Mucosa of descending colon (tissue), 3 donors: ENCODE results near the gene MUC5B. TPM values are rescaled to one million over a fixed set of nuclear protein-coding genes. Genes with fewer than 3 reads are reported as not detected.
"Not testable (repeated sequence)": the region's sequence is repeated elsewhere in the genome, so short reads cannot be mapped to it uniquely, and the experiment has no call there.

Experiments used
- ATAC-seq: fragments of 200-7000 bp; cut with Tn5 transposase; one replicate; pipeline ENCODE4 v1.9.1; 2020; ENCODE audit warnings: mild to moderate bottlenecking, moderate library complexity
- DNase-seq, 3 donors: peaks; one replicate each; pipeline ENCODE4 v3.0.0-alpha.2; 2020
- H3K36me3 ChIP-seq: fragments of 200-600 bp; one replicate; pipeline ENCODE4 v1.8.0; 2021; ENCODE audit warnings: low read depth, mild to moderate bottlenecking
- H3K4me1 ChIP-seq: fragments of 200-600 bp; one replicate; pipeline ENCODE4 v1.8.0; 2021; ENCODE audit warnings: low read depth, mild to moderate bottlenecking
- H3K4me3 ChIP-seq: fragments of 200-600 bp; one replicate; pipeline ENCODE4 v1.8.0; 2021; ENCODE audit warnings: mild to moderate bottlenecking
- H3K9me3 ChIP-seq: fragments of 200-600 bp; one replicate; pipeline ENCODE4 v1.8.0; 2021; ENCODE audit warnings: mild to moderate bottlenecking
- CTCF ChIP-seq: fragments of 200-600 bp; IDR thresholded peaks from one replicate; pipeline ENCODE4 v1.8.0; 2022; ENCODE audit warnings: antibody characterized with exemption, mild to moderate bottlenecking
- intact Hi-C, 2 donors: fragments of 100-400 bp; cut with DNase I in 1 of 2; cut with micrococcal nuclease in 1 of 2; formaldehyde crosslinking; loops; one replicate each; pipeline versions ENCODE4 v1.11.0 to v1.11.1; 2022; cut with DNase I, micrococcal nuclease
- long read RNA-seq, 2 donors: library from polyadenylated mRNA; unstranded; transcript quantifications; one replicate each; pipeline ENCODE4 v2.0.0, GENCODE V29; 2019 to 2021
- total RNA-seq, 3 donors: library from RNA; stranded (reverse); fragmentation: NEBNext Ultra II Directional in 2 of 3; extraction: Animal tissue kit (Norgen Biotek cat#: 25700) in 2 of 3; gene quantifications; one replicate each; pipeline versions ENCODE4 v1.2.1 to v1.2.4, GENCODE V29; 2021 to 2023
- donor health status: DM: no; HTN: no; CAD: no; lungs with moderate emphysema.
- donor health status: DM: no; HTN: no; CAD: no.
- donor health status: DM: no; HTN: yes; CAD: no.

Gene MUC5B, protein sequence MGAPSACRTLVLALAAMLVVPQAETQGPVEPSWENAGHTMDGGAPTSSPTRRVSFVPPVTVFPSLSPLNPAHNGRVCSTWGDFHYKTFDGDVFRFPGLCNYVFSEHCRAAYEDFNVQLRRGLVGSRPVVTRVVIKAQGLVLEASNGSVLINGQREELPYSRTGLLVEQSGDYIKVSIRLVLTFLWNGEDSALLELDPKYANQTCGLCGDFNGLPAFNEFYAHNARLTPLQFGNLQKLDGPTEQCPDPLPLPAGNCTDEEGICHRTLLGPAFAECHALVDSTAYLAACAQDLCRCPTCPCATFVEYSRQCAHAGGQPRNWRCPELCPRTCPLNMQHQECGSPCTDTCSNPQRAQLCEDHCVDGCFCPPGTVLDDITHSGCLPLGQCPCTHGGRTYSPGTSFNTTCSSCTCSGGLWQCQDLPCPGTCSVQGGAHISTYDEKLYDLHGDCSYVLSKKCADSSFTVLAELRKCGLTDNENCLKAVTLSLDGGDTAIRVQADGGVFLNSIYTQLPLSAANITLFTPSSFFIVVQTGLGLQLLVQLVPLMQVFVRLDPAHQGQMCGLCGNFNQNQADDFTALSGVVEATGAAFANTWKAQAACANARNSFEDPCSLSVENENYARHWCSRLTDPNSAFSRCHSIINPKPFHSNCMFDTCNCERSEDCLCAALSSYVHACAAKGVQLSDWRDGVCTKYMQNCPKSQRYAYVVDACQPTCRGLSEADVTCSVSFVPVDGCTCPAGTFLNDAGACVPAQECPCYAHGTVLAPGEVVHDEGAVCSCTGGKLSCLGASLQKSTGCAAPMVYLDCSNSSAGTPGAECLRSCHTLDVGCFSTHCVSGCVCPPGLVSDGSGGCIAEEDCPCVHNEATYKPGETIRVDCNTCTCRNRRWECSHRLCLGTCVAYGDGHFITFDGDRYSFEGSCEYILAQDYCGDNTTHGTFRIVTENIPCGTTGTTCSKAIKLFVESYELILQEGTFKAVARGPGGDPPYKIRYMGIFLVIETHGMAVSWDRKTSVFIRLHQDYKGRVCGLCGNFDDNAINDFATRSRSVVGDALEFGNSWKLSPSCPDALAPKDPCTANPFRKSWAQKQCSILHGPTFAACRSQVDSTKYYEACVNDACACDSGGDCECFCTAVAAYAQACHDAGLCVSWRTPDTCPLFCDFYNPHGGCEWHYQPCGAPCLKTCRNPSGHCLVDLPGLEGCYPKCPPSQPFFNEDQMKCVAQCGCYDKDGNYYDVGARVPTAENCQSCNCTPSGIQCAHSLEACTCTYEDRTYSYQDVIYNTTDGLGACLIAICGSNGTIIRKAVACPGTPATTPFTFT (N-terminal part only)
- 100 to 1,000 TPM; 133 to 431 (median 135) TPM for total RNA-seq
- long read RNA-seq, donor 1, partial matches to known transcripts, result 16 of 19 reads
- long read RNA-seq, donor 1, other reads (novel, unspliced or antisense), result 3 of 19 reads
- long read RNA-seq, donor 2, partial matches to known transcripts, result 11 of 11 reads
- long read RNA-seq, donor 2, other reads (novel, unspliced or antisense), result 0 of 11 reads

DNA sequence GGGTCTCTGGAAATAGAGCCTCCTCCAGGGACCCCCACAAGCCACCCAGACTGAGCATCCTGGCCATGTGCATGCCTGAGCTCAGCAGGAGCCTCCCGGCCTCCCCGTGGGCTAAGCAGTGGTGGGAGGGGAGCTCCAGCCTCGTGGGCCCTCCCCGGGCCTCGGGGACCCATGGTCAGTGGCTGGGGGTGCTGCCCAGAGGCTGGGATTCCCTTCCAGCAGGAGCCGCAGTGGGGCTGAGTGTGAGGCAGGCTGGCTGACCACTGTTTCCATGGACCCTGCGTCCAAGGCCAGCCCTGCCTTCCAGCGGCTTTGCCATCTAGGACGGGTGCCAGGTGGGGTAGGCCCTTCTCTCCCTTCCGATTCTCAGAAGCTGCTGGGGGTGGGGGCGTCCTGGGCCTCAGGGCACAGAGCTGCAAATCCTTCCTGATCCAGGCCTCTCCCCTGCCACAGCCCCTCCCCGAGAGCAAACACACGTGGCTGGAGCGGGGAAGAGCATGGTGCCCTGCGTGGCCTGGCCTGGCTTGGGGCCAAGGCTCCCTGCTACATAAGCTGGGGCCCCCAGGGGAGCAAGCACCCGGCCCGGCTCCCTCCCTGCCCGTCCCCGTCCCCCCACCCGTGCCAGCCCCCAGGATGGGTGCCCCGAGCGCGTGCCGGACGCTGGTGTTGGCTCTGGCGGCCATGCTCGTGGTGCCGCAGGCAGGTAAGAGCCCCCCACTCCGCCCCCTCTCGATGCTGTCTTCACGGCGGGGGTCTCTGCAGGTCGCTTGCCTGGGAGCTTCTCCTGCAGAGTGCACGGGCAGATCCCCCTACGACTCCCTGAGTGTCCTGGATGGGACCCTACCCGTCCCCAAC, at the start of gene MUC5B:
MUC5B (plus strand) TSS at position 576 of the 855 bp plus-strand sequence; CDS start at position 634, 58 bp downstream.
- H3K36me3 ChIP-seq, result no peaks in the 10 kb centered on the region
- no peak for TF ChIP-seq CTCF
- H3K4me1 ChIP-seq, result peaks cover 35% of the 10 kb centered on the region
- ATAC-seq (peak; percentile 55), DNase-seq (peak; percentile 79 to 91 (median 88))
- H3K9me3 ChIP-seq, result no peaks in the 10 kb centered on the region
- peak within 1 kb of the TSS; percentile 19 for H3K4me3 ChIP-seq
- intact Hi-C loops, result no loop called here

DNA sequence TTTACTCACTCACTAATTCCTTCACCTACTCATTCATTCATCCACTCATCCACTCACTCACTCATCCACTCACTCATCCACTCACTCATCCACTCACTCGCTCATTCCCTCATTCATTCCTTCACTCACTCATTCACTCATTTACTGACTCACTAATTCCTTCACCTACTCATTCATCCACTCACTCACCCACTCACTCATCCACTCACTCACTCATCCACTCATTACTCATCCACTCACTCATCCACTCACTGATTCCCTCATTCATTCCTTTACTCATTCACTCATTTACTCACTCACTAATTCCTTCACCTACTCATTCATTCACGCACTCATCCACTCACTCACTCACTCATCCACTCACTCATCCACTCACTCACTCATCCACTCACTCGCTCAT, 49.5 kb upstream of the MUC5B start:
- DNase-seq, ATAC-seq, intact Hi-C loops, H3K36me3 ChIP-seq, H3K4me3 ChIP-seq, H3K4me1 ChIP-seq, H3K9me3 ChIP-seq: not testable (repeated sequence)

DNA sequence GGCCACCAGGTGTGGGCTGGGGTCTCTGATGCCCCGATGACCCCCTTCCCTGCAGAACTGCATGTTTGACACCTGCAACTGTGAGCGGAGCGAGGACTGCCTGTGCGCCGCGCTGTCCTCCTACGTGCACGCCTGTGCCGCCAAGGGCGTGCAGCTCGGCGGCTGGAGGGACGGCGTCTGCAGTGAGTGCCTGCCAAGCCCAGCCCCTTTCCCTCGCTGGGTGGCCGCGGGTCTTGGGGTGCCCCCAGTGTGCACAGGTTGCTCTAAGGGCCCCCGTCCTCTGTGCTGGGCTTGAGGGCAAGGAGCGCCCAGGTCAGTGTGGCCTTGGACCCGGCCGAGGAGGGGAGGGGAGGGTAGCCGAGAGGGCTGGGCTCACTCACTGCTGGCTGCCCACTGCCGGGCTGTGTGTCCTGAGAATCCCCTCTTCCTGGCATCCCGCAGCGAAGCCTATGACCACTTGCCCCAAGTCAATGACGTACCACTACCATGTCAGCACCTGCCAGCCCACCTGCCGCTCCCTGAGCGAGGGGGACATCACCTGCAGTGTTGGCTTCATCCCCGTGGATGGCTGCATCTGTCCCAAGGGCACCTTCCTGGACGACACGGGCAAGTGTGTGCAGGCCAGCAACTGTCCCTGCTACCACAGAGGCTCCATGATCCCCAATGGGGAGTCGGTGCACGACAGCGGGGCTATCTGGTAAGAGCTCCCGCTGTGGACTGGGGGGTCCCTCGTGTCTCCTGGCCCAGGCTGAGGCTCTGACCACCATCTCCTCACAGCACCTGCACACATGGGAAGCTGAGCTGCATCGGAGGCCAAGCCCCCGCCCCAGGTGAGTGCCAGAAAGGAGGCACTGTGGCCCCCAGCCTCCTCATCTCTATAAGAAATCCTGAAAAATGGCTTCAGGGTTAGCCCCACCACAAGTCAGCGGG, 48.2 kb upstream of the MUC5B start:
- H3K9me3 ChIP-seq, result no peaks in the 10 kb centered on the region
- no peak overlapping the region for H3K4me3 ChIP-seq
- ATAC-seq, result no peak
- H3K36me3 ChIP-seq, result no peaks in the 10 kb centered on the region
- no peak for TF ChIP-seq CTCF
- DNase-seq, result peak in 1 of 3 donors; percentile 40
- H3K4me1 ChIP-seq, result no peaks in the 10 kb centered on the region
- intact Hi-C loops, result no loop called here

DNA sequence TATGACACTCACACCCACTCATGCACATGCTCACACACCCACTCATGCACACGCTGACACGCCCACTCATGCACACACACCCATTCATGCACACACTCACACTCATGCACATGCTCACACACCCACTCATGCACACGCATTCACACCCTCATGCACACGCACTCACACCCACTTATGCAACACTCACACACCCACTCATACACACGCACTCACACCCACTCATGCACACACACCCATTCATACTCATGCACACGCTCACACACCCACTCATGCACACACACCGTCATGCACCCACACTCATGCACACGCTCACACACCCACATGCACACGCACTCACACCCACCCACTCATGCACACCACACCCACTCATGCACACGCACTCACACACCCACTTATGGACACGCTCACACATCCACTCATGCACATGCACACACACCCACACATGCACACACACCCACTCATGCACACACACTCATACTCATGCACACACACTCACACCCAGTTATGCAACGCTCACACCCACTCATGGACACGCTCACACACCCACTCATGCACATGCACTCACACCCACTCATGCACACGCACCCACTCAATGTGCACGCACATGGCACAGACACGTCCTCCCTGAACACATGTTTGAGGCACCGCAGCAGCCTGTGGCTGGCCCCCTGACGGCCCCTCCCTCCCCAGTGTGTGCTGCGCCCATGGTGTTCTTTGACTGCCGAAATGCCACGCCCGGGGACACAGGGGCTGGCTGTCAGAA, 47.2 kb upstream of the MUC5B start:
- DNase-seq (no peak), ATAC-seq (no peak)
- no peak for TF ChIP-seq CTCF
- H3K4me3 ChIP-seq, result no peak overlapping the region
- intact Hi-C loops, result no loop called here
- no peaks in the 10 kb centered on the region for H3K4me1 ChIP-seq
- no peaks in the 10 kb centered on the region for H3K9me3 ChIP-seq
- H3K36me3 ChIP-seq, result no peaks in the 10 kb centered on the region
